Endothelial cell of umbilical vein (primary cell): ENCODE results near the gene FOXI2. TPM values are rescaled to one million over a fixed set of nuclear protein-coding genes. Genes with fewer than 3 reads are reported as not detected.

ENCODE experiments used
- BruUV-seq: library from RNA; stranded (reverse); fragments of 400-500 nt; replicated peaks from 2 replicates; lab custom pipeline; 2021; lab: Mats Ljungman, UMichigan
- CTCF ChIA-PET: fragments of 300-600, 350-600 bp; sonication (Branson Sonifier 250); formaldehyde crosslinking; loops from one replicate; lab custom pipeline; 2021; ENCODE audit warnings: antibody characterized with exemption, inconsistent platforms; lab: Charles Lee
- POLR2A ChIA-PET: fragments of 300-600, 350-600 bp; sonication (Branson Sonifier 250); formaldehyde crosslinking; loops from one replicate; lab custom pipeline; 2021; ENCODE audit warnings: antibody characterized with exemption, inconsistent platforms; lab: Charles Lee
- DNase-seq: peaks from one replicate; pipeline ENCODE4 v3.0.0-alpha.2; 2011; ENCODE audit warnings: low read depth, low spot score
- FAIRE-seq: peaks from 2 replicates; lab custom pipeline; 2011; peaks lifted over from hg19 to GRCh38; lab: Jason Lieb, UNC
- H2AFZ ChIP-seq: 2 replicates; pipeline ENCODE4 v1.6.0; 2012; ENCODE audit warnings: low read depth, low read length, control low read depth, inconsistent platforms
- H3K27ac ChIP-seq: 2 replicates; pipeline ENCODE4 v1.5.1; 2011; ENCODE audit warnings: low read depth, mild to moderate bottlenecking, control low read depth, low read length, moderate library complexity; ENCODE audit not compliant: insufficient read depth
- H3K27me3 ChIP-seq, 2 experiments: 2 replicates each; pipeline versions ENCODE4 v1.6.0 to v1.6.1; 2011; ENCODE audit warnings: low read length in 2 of 2, mixed read lengths in 1 of 2; ENCODE audit not compliant: control insufficient read depth in 2 of 2, insufficient read depth in 2 of 2
- H3K36me3 ChIP-seq, 2 experiments: 2 replicates in 1 of 2; 3 replicates in 1 of 2; pipeline ENCODE4 v1.5.1; 2011; ENCODE audit warnings: low read length in 2 of 2, mild to moderate bottlenecking in 1 of 2, moderate library complexity in 1 of 2; ENCODE audit not compliant: control insufficient read depth in 2 of 2, insufficient read depth in 2 of 2; ENCODE audit errors: extremely low read depth in 1 of 2
- H3K4me1 ChIP-seq: 3 replicates; pipeline ENCODE4 v1.5.1; 2011; ENCODE audit warnings: mild to moderate bottlenecking, low read length; ENCODE audit not compliant: control insufficient read depth, insufficient read depth; ENCODE audit errors: extremely low read depth
- H3K4me2 ChIP-seq: 2 replicates; pipeline ENCODE4 v1.6.1; 2011; ENCODE audit warnings: low read length, control low read depth, mixed read lengths; ENCODE audit not compliant: insufficient read depth
- H3K4me3 ChIP-seq, 3 experiments: fragments of 200-600 bp in 1 of 3; sonication (generic), shearing (Covaris generic) in 1 of 3; replicated peaks in 1 of 3; 2 replicates each; pipeline ENCODE4 v1.5.1; 2011 to 2016; ENCODE audit warnings: control low read depth in 3 of 3, low read length in 3 of 3, mild to moderate bottlenecking in 2 of 3, inconsistent platforms in 1 of 3, low read depth in 1 of 3, moderate library complexity in 1 of 3; ENCODE audit not compliant: insufficient read depth in 1 of 3
- H3K79me2 ChIP-seq: 2 replicates; pipeline ENCODE4 v1.6.0; 2012; ENCODE audit warnings: low read length, inconsistent platforms; ENCODE audit not compliant: control insufficient read depth, insufficient read depth
- H3K9ac ChIP-seq: replicated peaks from 2 replicates; pipeline ENCODE3; 2011; ENCODE audit warnings: low read length, control low read depth; ENCODE audit not compliant: insufficient read depth; ENCODE audit errors: extremely low read depth
- H3K9me1 ChIP-seq: replicated peaks from 3 replicates; pipeline ENCODE4 v1.6.0; 2011; ENCODE audit warnings: mild to moderate bottlenecking, low read length; ENCODE audit not compliant: control insufficient read depth, insufficient read depth; ENCODE audit errors: extremely low read depth
- H3K9me3 ChIP-seq: replicated peaks from 2 replicates; pipeline ENCODE4 v1.5.1; 2012; ENCODE audit warnings: low read length, inconsistent platforms; ENCODE audit not compliant: control insufficient read depth, insufficient read depth
- H4K20me1 ChIP-seq: replicated peaks from 2 replicates; pipeline ENCODE3; 2011; ENCODE audit warnings: mild to moderate bottlenecking, low read length; ENCODE audit not compliant: control insufficient read depth, insufficient read depth; ENCODE audit errors: extremely low read depth
- CTCF ChIP-seq, 2 donors: IDR thresholded peaks; 1 replicate in 1 of 2; 2 replicates in 1 of 2; pipeline ENCODE4 v1.5.1; 2011; ENCODE audit warnings: low read length in 2 of 2, mild to moderate bottlenecking in 2 of 2, moderate library complexity in 2 of 2, control low read depth in 1 of 2, inconsistent platforms in 1 of 2, low read depth in 1 of 2; ENCODE audit not compliant: insufficient read depth in 1 of 2; ENCODE audit errors: extremely low read depth in 1 of 2
- FOS ChIP-seq: IDR thresholded peaks from 2 replicates; pipeline ENCODE4 v1.6.1; 2011; ENCODE audit warnings: mild to moderate bottlenecking, low read length, moderate library complexity, borderline replicate concordance; ENCODE audit not compliant: insufficient read depth
- GATA2 ChIP-seq: IDR thresholded peaks from 2 replicates; pipeline ENCODE4 v1.7.0; 2011; ENCODE audit warnings: low read depth, mild to moderate bottlenecking, moderate library complexity, mixed read lengths, low read length; ENCODE audit not compliant: insufficient read length, insufficient read depth
- JUN ChIP-seq: IDR thresholded peaks from 2 replicates; pipeline ENCODE4 v1.6.1; 2011; ENCODE audit warnings: borderline replicate concordance, low read depth; ENCODE audit not compliant: insufficient read length, insufficient read depth
- MAX ChIP-seq: IDR thresholded peaks from 2 replicates; pipeline ENCODE4 v1.6.1; 2011; ENCODE audit not compliant: insufficient read depth, insufficient read length
- MYC ChIP-seq: IDR thresholded peaks from one replicate; pipeline ENCODE4 v1.6.1; 2011; ENCODE audit warnings: mild to moderate bottlenecking, low read depth, low read length
- POLR2AphosphoS5 ChIP-seq: IDR thresholded peaks from 2 replicates; pipeline ENCODE4 v1.6.1; 2012; ENCODE audit warnings: low read depth, mild to moderate bottlenecking, control low read depth, low read length, moderate library complexity; ENCODE audit not compliant: insufficient read depth
- dilution Hi-C: fragments of 300-500 bp; cut with MboI; formaldehyde crosslinking; loops from one replicate; pipeline ENCODE4 v1.15.0; 2019; ENCODE audit warnings: low sequenced_read_pairs; ENCODE audit not compliant: extremely low pct_ligation_motif_present
- intact Hi-C: fragments of 100-400 bp; cut with micrococcal nuclease; formaldehyde crosslinking; loops from one replicate; pipeline ENCODE4 v1.10.0; 2022
- polyA plus RNA-seq, 4 experiments: library from polyadenylated mRNA; depleted of rRNA in 3 of 4; stranded (reverse) in 3 of 4; unstranded in 1 of 4; fragments of >200 nt; gene quantifications; 2 replicates each; pipeline versions ENCODE4 v1.2.1 to v1.2.3, GENCODE V29; 2011 to 2012; ENCODE audit warnings: missing spikeins in 1 of 4
- total RNA-seq: library from RNA; stranded (reverse); gene quantifications from 2 replicates; pipeline ENCODE4 v1.2.3, GENCODE V29; 2021

The FOXI2 gene
- total and polyA plus RNA-seq, 2 donors (not counting 3 experiments of a cell fraction or from before 2014, with no cell fraction given) = not detected

GRCh38 chr10:127787873-127788272 is 50.9 kb downstream of the FOXI2 start:
- intact Hi-C loops = no loop called here
- no TSS peak for BruUV-seq
- CTCF ChIA-PET = no interaction called here
- DNase-seq (no peak), FAIRE-seq (no peak)
- Histone ChIP-seq H3K9ac (no peak overlapping the region), H3K36me3 (no peaks in the 10 kb centered on the region), H3K27ac (no peak overlapping the region), H3K9me1 (no peaks in the 10 kb centered on the region), H3K27me3 (peaks cover 3 to 4% of the 10 kb centered on the region in 2 experiments), H2AFZ (no peak overlapping the region), H3K4me2 (no peak overlapping the region), H3K4me1 (no peaks in the 10 kb centered on the region), H3K4me3 (no peak overlapping the region), H3K9me3 (no peaks in the 10 kb centered on the region), H4K20me1 (no peaks in the 10 kb centered on the region), H3K79me2 (no peaks in the 10 kb centered on the region)
- dilution Hi-C loops = no loop called here
- no peak for TF ChIP-seq JUN
- TF ChIP-seq POLR2AphosphoS5 = no peak
- TF ChIP-seq MYC = no peak
- TF ChIP-seq MAX = no peak
- no peak for TF ChIP-seq CTCF (IDR thresholded peaks at IDR 0.05; ENCODE audit: extremely low read depth in 1 of 2, insufficient read depth in 1 of 2, low read depth in 1 of 2, low read length in 2 of 2)
- no peak for TF ChIP-seq FOS
- TF ChIP-seq GATA2 = no peak
- POLR2A ChIA-PET = no interaction called here
